Smooth muscle cell of the brain vasculature (primary cell): ENCODE measurements around the gene E2F3.

Experiments
- DNase-seq: peaks from one replicate; pipeline ENCODE4 v3.0.0-alpha.2; 2012; ENCODE audit warnings: low read depth, low spot score

The E2F3 gene

GRCh38 chr6:20401205-20402091 lies at the start of gene E2F3:
Gene E2F3, plus strand, starts transcription at chr6:20401879. Its CDS starts 354 bp downstream, at chr6:20402233.
- DNase-seq, result peak; percentile 98

- no peak for DNase-seq
Measured at GRCh38 chr6:20352346-20352745, 49.3 kb upstream of the E2F3 start.

GRCh38 chr6:20353134-20353533 lies 48.5 kb upstream of the E2F3 start:
- no peak for DNase-seq

- no peak for DNase-seq
Measured at GRCh38 chr6:20354366-20354765, 47.3 kb upstream of the E2F3 start.

- no peak for DNase-seq
Measured at GRCh38 chr6:20360471-20361119, 41.1 kb upstream of the E2F3 start.

GRCh38 chr6:20362623-20363022 lies 39.1 kb upstream of the E2F3 start:
- DNase-seq, result no peak

- no peak for DNase-seq
Measured at GRCh38 chr6:20364327-20364726, 37.4 kb upstream of the E2F3 start.

GRCh38 chr6:20365456-20365855 lies 36.2 kb upstream of the E2F3 start:
- no peak for DNase-seq

- DNase-seq, result no peak
Measured at GRCh38 chr6:20366082-20366830, 35.4 kb upstream of the E2F3 start.

- DNase-seq, result no peak
Measured at GRCh38 chr6:20367743-20368485, 33.8 kb upstream of the E2F3 start.

GRCh38 chr6:20370393-20370792 lies 31.3 kb upstream of the E2F3 start:
- no peak for DNase-seq

- DNase-seq, result no peak
Measured at GRCh38 chr6:20370801-20371200, 30.9 kb upstream of the E2F3 start.

- DNase-seq, result no peak
Measured at GRCh38 chr6:20375436-20375835, 26.2 kb upstream of the E2F3 start.

GRCh38 chr6:20377623-20378265 lies 23.9 kb upstream of the E2F3 start:
- no peak for DNase-seq

- no peak for DNase-seq
Measured at GRCh38 chr6:20379231-20379630, 22.4 kb upstream of the E2F3 start.

GRCh38 chr6:20386218-20386617 lies 15.5 kb upstream of the E2F3 start:
- no peak for DNase-seq

GRCh38 chr6:20389066-20389465 lies 12.6 kb upstream of the E2F3 start:
- DNase-seq, result no peak

- no peak for DNase-seq
Measured at GRCh38 chr6:20393297-20393696, 8.4 kb upstream of the E2F3 start.

GRCh38 chr6:20399518-20399917 lies 2.2 kb upstream of the E2F3 start:
- DNase-seq, result no peak

GRCh38 chr6:20400456-20401204 lies 1.0 kb upstream of the E2F3 start:
- no peak for DNase-seq

GRCh38 chr6:20402092-20402341 lies 338 bp downstream of the E2F3 start:
- DNase-seq, result no peak
